Measurements from ENCODE around the gene AKAP1.

Gene AKAP1

DNA sequence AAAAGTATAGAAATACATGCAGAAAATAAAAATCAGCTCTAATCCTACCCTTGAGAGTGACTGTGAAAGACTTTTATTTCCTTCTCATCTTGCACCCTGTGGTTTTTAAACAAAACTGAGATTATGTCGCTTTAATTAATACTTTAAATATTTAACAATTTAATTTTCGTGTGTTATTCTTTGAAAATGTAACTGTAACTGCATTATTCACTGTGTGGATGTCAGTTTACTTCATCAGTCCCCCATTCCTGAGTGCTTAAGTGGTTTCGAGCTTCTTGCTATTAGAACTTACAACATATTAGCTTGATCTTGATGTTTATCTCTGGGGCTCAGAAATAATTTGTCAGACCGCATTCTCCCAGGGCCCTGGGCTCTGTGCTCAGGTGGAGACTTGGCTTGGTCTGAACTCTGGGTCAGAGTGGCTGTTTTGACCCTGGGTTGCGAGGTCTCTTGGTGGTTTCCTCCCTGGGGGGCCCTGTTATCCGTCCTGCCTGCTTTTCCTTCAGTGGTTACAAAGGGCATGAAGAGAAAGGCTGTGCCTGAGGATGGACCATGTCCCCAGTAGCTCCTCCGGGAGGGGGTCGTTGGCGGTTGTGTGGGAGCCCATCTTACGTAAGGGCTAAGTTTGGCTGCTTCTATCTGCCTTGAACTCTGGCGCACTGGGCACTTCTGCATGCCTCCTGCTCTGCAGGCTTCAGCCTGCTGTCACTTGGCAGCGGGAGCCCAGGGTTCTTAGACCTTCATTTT lies 25.7 kb downstream of the AKAP1 start:
- TF ChIP-seq, protein P1, sequence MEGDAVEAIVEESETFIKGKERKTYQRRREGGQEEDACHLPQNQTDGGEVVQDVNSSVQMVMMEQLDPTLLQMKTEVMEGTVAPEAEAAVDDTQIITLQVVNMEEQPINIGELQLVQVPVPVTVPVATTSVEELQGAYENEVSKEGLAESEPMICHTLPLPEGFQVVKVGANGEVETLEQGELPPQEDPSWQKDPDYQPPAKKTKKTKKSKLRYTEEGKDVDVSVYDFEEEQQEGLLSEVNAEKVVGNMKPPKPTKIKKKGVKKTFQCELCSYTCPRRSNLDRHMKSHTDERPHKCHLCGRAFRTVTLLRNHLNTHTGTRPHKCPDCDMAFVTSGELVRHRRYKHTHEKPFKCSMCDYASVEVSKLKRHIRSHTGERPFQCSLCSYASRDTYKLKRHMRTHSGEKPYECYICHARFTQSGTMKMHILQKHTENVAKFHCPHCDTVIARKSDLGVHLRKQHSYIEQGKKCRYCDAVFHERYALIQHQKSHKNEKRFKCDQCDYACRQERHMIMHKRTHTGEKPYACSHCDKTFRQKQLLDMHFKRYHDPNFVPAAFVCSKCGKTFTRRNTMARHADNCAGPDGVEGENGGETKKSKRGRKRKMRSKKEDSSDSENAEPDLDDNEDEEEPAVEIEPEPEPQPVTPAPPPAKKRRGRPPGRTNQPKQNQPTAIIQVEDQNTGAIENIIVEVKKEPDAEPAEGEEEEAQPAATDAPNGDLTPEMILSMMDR (IDR thresholded peaks at IDR 0.05): no peak
- TF ChIP-seq ZFX (IDR thresholded peaks at IDR 0.05; ENCODE audit: borderline replicate concordance): no peak
- H3K27ac ChIP-seq: no peak overlapping the region

DNA sequence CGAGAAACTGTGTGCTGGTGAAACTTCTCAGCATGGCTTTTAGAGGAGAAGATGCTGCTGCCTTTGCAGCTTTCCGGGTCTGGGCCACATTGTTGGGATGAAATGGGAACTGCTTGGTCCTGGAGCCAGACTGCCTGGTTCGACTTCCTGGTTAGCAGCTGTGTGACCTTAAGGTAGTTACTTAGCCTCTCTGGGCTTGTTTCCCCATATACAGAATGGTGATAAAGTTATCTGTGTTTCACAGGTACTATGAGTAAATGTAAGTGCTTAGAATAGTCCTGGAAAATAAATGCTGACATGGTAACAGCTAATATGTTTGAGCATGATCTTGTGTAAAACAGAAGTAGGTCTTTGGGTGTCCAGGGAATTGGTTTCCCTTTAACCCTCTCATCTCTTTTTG lies 26.3 kb downstream of the AKAP1 start:
- H3K27ac ChIP-seq: no peak overlapping the region
- TF ChIP-seq, protein P1 (IDR thresholded peaks at IDR 0.05): no peak

DNA sequence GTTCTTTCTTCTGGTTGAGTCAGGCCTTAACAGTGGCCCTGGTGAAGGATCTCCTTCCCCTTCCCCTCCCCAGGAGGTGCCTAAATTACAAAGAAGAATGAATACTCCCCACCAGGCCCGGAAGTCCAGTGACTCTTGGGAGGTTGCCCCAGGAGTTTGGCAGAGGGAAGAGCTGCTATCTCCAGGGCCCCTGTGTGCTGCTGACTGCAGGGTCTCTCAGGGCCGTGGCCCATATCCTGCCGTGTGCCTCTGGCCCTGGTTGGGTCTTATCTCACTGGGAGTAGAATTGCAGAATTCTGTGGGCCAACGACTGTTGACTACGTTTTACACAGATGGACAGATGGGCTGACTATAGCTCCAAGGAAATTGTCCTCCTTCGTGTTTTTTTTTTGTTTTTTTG lies 28.0 kb downstream of the AKAP1 start:
- no peak overlapping the region for H3K27ac ChIP-seq
- TF ChIP-seq, protein P1 (IDR thresholded peaks at IDR 0.05): no peak
- TF ChIP-seq ZFX (IDR thresholded peaks at IDR 0.05; ENCODE audit: borderline replicate concordance): no peak

DNA sequence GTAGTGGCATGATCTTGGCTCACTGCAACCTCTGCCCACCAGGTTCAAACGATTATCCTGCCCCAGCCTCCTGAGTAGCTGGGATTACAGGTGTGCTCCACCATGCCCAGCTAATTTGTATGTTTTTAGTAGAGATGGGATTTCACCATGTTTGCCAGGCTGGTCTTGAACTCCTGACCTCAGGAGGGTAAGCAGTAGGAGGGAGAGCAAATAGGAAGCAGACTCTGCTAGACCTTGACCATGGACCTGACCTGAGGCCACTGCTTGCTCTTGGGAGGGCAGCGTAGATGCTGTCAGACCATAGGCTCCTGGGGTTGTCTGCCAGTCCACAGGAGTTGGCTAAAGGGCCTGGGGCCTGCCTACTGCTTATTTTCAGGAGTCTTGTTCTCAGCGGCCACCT lies 28.6 kb downstream of the AKAP1 start:
- H3K27ac ChIP-seq: no peak overlapping the region
- TF ChIP-seq, protein P1 (IDR thresholded peaks at IDR 0.05): no peak
- TF ChIP-seq ZFX (IDR thresholded peaks at IDR 0.05; ENCODE audit: borderline replicate concordance): no peak

DNA sequence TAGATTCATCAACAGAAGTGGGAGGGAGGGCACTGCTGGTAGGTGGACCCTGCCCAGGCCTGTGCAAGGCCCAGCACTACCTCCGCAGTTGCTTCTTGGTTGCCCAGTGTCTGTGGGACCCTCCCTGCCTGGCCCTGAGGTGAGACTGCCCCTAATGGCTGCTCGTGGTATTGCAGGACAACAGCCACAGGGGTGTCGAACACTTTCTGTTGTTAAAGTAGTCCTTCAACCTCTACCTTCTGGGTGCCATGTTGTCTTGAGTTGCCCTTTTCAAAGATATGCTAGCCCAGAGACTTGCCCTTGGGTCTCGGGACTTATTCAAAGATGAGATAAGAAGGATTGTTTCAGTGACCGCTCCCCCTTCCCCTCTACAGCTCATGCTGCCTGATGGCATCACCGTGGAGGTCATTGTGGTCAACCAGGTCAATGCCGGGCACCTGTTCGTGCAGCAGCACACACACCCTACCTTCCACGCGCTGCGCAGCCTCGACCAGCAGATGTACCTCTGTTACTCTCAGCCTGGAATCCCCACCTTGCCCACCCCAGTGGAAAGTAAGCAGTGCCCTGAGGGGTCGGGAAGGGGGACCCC lies 29.1 kb downstream of the AKAP1 start:
- TF ChIP-seq, protein P1 (IDR thresholded peaks at IDR 0.05): peak; percentile 92
- TF ChIP-seq ZFX (IDR thresholded peaks at IDR 0.05; ENCODE audit: borderline replicate concordance): no peak

DNA sequence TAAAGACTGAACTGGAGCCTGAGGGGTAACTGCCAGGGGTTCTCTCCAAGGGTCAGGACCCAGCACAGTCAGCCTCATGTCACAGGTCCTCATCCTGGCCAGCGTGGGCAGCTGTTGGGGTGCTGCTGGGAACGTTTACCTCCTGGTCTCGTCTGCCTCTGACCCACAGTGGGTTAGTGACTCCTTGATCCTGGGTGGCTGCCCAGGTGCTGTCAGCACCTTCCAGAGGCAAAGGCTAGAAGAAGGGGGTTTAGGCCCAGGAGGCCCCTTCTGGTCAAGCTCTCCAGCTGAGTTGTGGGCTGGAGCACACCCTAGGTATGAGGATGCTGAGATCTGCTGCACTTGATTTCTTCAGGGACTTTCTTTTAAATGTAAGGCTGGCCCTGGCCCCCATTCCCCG lies 30.3 kb downstream of the AKAP1 start:
- no peak for TF ChIP-seq ZFX (IDR thresholded peaks at IDR 0.05; ENCODE audit: borderline replicate concordance)
- TF ChIP-seq, protein P1 (IDR thresholded peaks at IDR 0.05): no peak
- no peak overlapping the region for H3K27ac ChIP-seq

More for the DNA sequence above, 29.1 kb downstream of the AKAP1 start:
- H3K27ac ChIP-seq: no peak overlapping the region

DNA sequence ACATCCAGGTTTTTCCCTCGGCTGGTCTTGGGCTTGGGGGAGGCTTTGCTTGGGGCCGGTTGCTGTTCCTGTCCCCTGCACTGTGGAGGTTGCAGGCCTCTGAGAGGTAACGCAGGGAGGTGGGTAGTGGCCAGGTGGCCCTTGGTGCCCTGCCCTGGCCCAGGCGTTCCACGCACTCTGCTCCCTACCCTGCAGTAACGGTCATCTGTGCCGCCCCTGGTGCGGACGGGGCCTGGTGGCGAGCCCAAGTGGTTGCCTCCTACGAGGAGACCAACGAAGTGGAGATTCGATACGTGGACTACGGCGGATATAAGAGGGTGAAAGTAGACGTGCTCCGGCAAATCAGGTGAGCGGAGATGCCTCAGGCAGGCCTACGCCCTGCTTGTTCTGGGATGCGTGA lies 30.9 kb downstream of the AKAP1 start:
- no peak overlapping the region for H3K27ac ChIP-seq
- TF ChIP-seq, protein P1 (IDR thresholded peaks at IDR 0.05): no peak
- TF ChIP-seq ZFX (IDR thresholded peaks at IDR 0.05; ENCODE audit: borderline replicate concordance): no peak
